GM12874 (cell line): ENCODE measurements around the gene TBX21.

Experiments
- CTCF ChIP-seq: IDR thresholded peaks from 2 replicates; pipeline ENCODE4 v1.5.1; 2011; ENCODE audit warnings: low read depth, mild to moderate bottlenecking, control low read depth, low read length, moderate library complexity; ENCODE audit not compliant: insufficient read depth

The TBX21 gene

GRCh38 chr17:47711366-47712099 lies 21.5 kb upstream of the TBX21 start:
- TF ChIP-seq CTCF = no peak

GRCh38 chr17:47712330-47713023 lies 20.6 kb upstream of the TBX21 start:
- TF ChIP-seq CTCF = no peak

- TF ChIP-seq CTCF = peak; percentile 40
These were observed 18.9 kb upstream of the TBX21 start for GRCh38 chr17:47713980-47714700.

GRCh38 chr17:47714773-47715396 lies 18.2 kb upstream of the TBX21 start:
- no peak for TF ChIP-seq CTCF

GRCh38 chr17:47715669-47716325 lies 17.2 kb upstream of the TBX21 start:
- no peak for TF ChIP-seq CTCF

- no peak for TF ChIP-seq CTCF
These were observed 16.7 kb upstream of the TBX21 start for GRCh38 chr17:47716375-47716774.
